ENCODE measurements around the gene TIGD4. TPM values are rescaled to one million over a fixed set of nuclear protein-coding genes. Genes with fewer than 3 reads are reported as not detected.
A peak's percentile ranks its signal among the peaks of the same experiment; 100 is the strongest.

The TIGD4 gene
- total and polyA plus RNA-seq, 2 of the 8 experiments (the other 6 are each of a cell fraction or from before 2014, with no cell fraction given) = 0.42 to 2.3 TPM

DNA sequence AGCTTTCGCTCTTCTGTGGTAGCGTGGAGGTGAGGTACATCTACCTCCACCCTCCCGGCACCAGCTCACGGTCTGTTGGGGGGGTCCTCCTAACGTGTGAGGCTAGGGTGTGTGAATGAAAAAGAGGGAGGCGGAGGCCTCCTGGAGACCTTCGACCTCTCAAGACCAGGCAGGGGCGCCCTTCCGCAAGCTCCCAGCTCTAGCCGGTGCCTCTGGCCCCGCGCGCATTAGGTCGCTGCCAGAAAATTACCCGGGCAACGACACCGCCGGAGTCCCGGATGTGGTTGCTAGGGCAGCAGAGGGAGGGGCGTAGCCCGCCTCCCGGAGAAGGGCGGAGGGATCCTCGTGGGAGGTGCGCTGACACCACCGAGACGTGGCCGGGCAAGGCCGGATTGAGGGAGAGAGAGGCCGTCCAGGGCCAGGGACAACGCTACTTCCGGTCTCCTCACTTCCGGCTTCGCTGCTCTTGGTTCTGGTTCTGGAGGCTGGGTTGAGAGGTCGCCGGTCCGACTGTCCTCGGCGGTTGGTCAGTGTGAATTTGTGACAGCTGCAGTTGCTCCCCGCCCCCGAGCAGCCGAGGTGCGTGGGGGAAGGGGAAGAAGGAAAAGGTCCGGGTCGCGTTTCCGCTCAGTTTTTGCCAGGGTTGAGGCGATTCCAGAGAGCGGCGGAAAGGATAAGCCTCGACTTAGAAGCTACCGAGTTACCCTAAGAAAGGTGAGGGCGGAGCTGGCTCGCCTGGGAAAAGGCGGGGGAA, at the start of gene TIGD4, which contains the start of gene ARFIP1 (continued):
- TF ChIP-seq SUZ12 (IDR thresholded peaks at IDR 0.05; ENCODE audit: low read length) (no peak), JUND (IDR thresholded peaks at IDR 0.05; ENCODE audit: low read length) (no peak), POLR2A (IDR thresholded peaks at IDR 0.05; ENCODE audit: control extremely low read depth in 1 of 2, low read depth in 2 of 2, low read length in 2 of 2) (peak; percentile 63 to 65; a peak in 2 of 3 replicates), RAD21 (IDR thresholded peaks at IDR 0.05 in 1 of 2, conservative IDR thresholded peaks at IDR 0.05 in 1 of 2; ENCODE audit: low read depth in 2 of 2, low read length in 2 of 2) (peak; percentile 54 to 61), CHD2 (IDR thresholded peaks at IDR 0.05; ENCODE audit: low read length) (no peak), YY1 (IDR thresholded peaks at IDR 0.05; ENCODE audit: low read depth, low read length) (peak; percentile 6; the same call in 1 of the 2 replicates), MAFK (IDR thresholded peaks at IDR 0.05; ENCODE audit: low read depth, low read length) (no peak), TEAD4 (IDR thresholded peaks at IDR 0.05; ENCODE audit: low read depth, low read length) (no peak; the same call in 1 of the 2 replicates), CBX5 (IDR thresholded peaks at IDR 0.05; ENCODE audit: low read depth, low read length) (no peak), ASH2L (IDR thresholded peaks at IDR 0.05; ENCODE audit: low read length) (peak; percentile 96), HDAC6 (IDR thresholded peaks at IDR 0.05; ENCODE audit: low read depth, low read length) (no peak), EGR1 (IDR thresholded peaks at IDR 0.05; ENCODE audit: borderline replicate concordance, low read depth, low read length) (no peak), SIRT6 (IDR thresholded peaks at IDR 0.05; ENCODE audit: low read length) (no peak), CEBPB (IDR thresholded peaks at IDR 0.05; ENCODE audit: low read depth, low read length) (no peak), SP4 (IDR thresholded peaks at IDR 0.05; ENCODE audit: low read length) (no peak; the same call in none of the 2 replicates), RNF2 (IDR thresholded peaks at IDR 0.05; ENCODE audit: borderline replicate concordance, low read depth, low read length, missing control alignments, poor library complexity, severe bottlenecking) (no peak), PHF8 (conservative IDR thresholded peaks at IDR 0.05; ENCODE audit: low read depth, low read length) (peak; percentile 60), BRCA1 (IDR thresholded peaks at IDR 0.05; ENCODE audit: low read depth, low read length) (no peak), CHD1 (IDR thresholded peaks at IDR 0.05; ENCODE audit: low read depth, low read length) (no peak), TAF1 (IDR thresholded peaks at IDR 0.05; ENCODE audit: low read depth, low read length) (peak; percentile 80), KDM5A (IDR thresholded peaks at IDR 0.05; ENCODE audit: low read length) (no peak)
- TF ChIP-seq, protein P1, sequence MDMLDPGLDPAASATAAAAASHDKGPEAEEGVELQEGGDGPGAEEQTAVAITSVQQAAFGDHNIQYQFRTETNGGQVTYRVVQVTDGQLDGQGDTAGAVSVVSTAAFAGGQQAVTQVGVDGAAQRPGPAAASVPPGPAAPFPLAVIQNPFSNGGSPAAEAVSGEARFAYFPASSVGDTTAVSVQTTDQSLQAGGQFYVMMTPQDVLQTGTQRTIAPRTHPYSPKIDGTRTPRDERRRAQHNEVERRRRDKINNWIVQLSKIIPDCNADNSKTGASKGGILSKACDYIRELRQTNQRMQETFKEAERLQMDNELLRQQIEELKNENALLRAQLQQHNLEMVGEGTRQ (IDR thresholded peaks at IDR 0.05; ENCODE audit: low read length) = no peak
- TF ChIP-seq, protein P2, sequence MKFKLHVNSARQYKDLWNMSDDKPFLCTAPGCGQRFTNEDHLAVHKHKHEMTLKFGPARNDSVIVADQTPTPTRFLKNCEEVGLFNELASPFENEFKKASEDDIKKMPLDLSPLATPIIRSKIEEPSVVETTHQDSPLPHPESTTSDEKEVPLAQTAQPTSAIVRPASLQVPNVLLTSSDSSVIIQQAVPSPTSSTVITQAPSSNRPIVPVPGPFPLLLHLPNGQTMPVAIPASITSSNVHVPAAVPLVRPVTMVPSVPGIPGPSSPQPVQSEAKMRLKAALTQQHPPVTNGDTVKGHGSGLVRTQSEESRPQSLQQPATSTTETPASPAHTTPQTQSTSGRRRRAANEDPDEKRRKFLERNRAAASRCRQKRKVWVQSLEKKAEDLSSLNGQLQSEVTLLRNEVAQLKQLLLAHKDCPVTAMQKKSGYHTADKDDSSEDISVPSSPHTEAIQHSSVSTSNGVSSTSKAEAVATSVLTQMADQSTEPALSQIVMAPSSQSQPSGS (IDR thresholded peaks at IDR 0.05; ENCODE audit: low read length) = no peak; the same call in 1 of the 2 replicates
